ENCODE measurements around the gene NOTUM. TPM values are rescaled to one million over a fixed set of nuclear protein-coding genes. Genes with fewer than 3 reads are reported as not detected.
A peak's percentile ranks its signal among the peaks of the same experiment; 100 is the strongest.

NOTUM gene
- total RNA-seq, 2 experiments from 2014 or later = 0.88 to 4.4 TPM

DNA sequence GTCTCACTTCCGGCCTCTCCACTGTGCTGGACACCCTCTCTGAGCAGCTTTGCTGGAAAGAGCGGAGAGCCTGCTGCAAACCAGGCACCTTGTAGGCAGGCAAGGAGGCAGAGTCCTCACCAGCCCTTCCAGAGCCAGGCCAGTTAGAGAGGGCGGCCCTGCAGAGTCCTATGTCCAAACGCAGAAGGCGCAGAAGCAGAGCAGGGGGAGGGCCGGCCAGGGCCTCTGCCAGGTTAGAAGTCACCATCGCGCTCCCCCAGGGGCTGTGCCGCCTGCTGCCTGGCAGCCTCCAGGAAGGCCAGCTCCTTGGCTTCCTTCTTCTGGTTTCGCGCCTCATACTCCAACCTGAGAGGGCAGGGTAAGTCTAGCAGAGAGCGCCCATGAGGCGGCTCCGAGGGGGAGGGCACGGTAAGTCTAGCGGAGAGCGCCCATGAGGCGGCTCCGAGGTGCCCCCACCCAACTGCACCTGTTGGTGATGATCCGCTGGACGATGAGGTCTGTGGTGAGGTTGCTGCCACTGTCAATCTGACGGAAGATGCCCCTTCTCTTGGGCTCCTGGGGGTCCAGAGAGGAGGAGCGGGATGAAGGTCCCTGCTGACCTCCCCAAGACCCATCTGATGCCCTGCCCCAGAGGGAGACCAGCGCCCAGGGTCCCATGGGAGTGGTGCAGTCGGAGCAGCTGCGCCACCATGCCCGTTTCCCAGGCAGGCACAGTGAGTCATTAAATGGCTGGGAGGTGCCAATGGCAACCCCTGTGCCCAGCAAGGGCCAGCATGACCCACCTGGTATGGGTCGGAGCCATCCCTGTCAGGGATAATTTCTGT, 56.2 kb downstream of the NOTUM start:
- no peak for DNase-seq (ENCODE audit: low spot score)
- Histone ChIP-seq H3K9me3 (ENCODE audit: low read length) (no peaks in the 10 kb centered on the region), H3K4me1 (ENCODE audit: insufficient read depth, low read length, poor library complexity, severe bottlenecking) (peaks cover under 1% of the 10 kb centered on the region), H4K20me1 (ENCODE audit: insufficient read depth, low read length) (no peaks in the 10 kb centered on the region; the same call in 1 of the 2 replicates), H3K4me2 (ENCODE audit: low read length) (no peak overlapping the region), H2AFZ (ENCODE audit: low read length) (no peak overlapping the region), H3K27ac (ENCODE audit: low read depth, low read length, poor library complexity, severe bottlenecking) (no peak overlapping the region), H3K4me3 (ENCODE audit: low read depth, low read length, poor library complexity, severe bottlenecking) (no peak overlapping the region), H3K9me2 (ENCODE audit: insufficient read depth, low read length) (no peaks in the 10 kb centered on the region), H3K36me3 (ENCODE audit: insufficient read depth, low read length) (peaks cover 43% of the 10 kb centered on the region; the same call in 1 of the 2 replicates), H3K79me2 (ENCODE audit: insufficient read depth, low read depth, low read length) (no peaks in the 10 kb centered on the region)
- POLR2A ChIA-PET = no interaction called here
- TSS peak; percentile 58 for BruUV-seq (replicated peaks)
- TF ChIP-seq, protein P1, sequence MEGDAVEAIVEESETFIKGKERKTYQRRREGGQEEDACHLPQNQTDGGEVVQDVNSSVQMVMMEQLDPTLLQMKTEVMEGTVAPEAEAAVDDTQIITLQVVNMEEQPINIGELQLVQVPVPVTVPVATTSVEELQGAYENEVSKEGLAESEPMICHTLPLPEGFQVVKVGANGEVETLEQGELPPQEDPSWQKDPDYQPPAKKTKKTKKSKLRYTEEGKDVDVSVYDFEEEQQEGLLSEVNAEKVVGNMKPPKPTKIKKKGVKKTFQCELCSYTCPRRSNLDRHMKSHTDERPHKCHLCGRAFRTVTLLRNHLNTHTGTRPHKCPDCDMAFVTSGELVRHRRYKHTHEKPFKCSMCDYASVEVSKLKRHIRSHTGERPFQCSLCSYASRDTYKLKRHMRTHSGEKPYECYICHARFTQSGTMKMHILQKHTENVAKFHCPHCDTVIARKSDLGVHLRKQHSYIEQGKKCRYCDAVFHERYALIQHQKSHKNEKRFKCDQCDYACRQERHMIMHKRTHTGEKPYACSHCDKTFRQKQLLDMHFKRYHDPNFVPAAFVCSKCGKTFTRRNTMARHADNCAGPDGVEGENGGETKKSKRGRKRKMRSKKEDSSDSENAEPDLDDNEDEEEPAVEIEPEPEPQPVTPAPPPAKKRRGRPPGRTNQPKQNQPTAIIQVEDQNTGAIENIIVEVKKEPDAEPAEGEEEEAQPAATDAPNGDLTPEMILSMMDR (conservative IDR thresholded peaks at IDR 0.05; ENCODE audit: low read length) = no peak
- TF ChIP-seq EZH2phosphoT487 (IDR thresholded peaks at IDR 0.05; ENCODE audit: borderline replicate concordance, low read depth, low read length) = no peak
- CTCF ChIA-PET (ENCODE audit: unreplicated experiment) = no interaction called here
- intact Hi-C loops (cut with micrococcal nuclease; ENCODE audit: unreplicated experiment) = no loop called here

GRCh38 chr17:81903896-81904599, 56.9 kb downstream of the NOTUM start:
- Histone ChIP-seq H2AFZ (ENCODE audit: low read length) (no peak overlapping the region), H3K9me3 (ENCODE audit: low read length) (no peaks in the 10 kb centered on the region), H3K4me3 (ENCODE audit: low read depth, low read length, poor library complexity, severe bottlenecking) (no peak overlapping the region), H3K9me2 (ENCODE audit: insufficient read depth, low read length) (no peaks in the 10 kb centered on the region), H3K36me3 (ENCODE audit: insufficient read depth, low read length) (peaks cover 48% of the 10 kb centered on the region; the same call in 1 of the 2 replicates), H4K20me1 (ENCODE audit: insufficient read depth, low read length) (no peaks in the 10 kb centered on the region; the same call in 1 of the 2 replicates), H3K79me2 (ENCODE audit: insufficient read depth, low read depth, low read length) (no peaks in the 10 kb centered on the region), H3K4me2 (ENCODE audit: low read length) (no peak overlapping the region), H3K4me1 (ENCODE audit: insufficient read depth, low read length, poor library complexity, severe bottlenecking) (no peaks in the 10 kb centered on the region), H3K27ac (ENCODE audit: low read depth, low read length, poor library complexity, severe bottlenecking) (no peak overlapping the region)
- ChIA-PET CTCF (ENCODE audit: unreplicated experiment) (no interaction called here), POLR2A (no interaction called here)
- no peak for TF ChIP-seq EZH2phosphoT487 (IDR thresholded peaks at IDR 0.05; ENCODE audit: borderline replicate concordance, low read depth, low read length)
- TF ChIP-seq, protein P1 (conservative IDR thresholded peaks at IDR 0.05; ENCODE audit: low read length) = no peak
- DNase-seq (ENCODE audit: low spot score) = no peak
- no TSS peak for BruUV-seq (replicated peaks)
- intact Hi-C loops (cut with micrococcal nuclease; ENCODE audit: unreplicated experiment) = no loop called here
